Astrocyte of the cerebellum (primary cell): ENCODE measurements around the gene TNFRSF21.
A peak's percentile ranks its signal among the peaks of the same experiment; 100 is the strongest.

ENCODE experiments used
- DNase-seq: peaks from one replicate; pipeline ENCODE4 v3.0.0-alpha.2; 2011; ENCODE audit warnings: low read depth
- H3K4me3 ChIP-seq: 2 replicates; pipeline ENCODE4 v1.5.1; 2011; ENCODE audit warnings: mild to moderate bottlenecking, low read depth, low read length, moderate library complexity
- in situ Hi-C: cut with HindIII; loops from 2 replicates; pipeline ENCODE4 v1.10.0; 2017; ENCODE audit warnings: low sequenced_read_pairs
- TF ChIP-seq, protein P1 (sequence below): IDR thresholded peaks from 2 replicates; pipeline ENCODE4 v1.5.1; 2012; ENCODE audit warnings: low read length, low read depth, moderate library complexity, mild to moderate bottlenecking; ENCODE audit errors: missing control alignments

TNFRSF21 gene

DNA sequence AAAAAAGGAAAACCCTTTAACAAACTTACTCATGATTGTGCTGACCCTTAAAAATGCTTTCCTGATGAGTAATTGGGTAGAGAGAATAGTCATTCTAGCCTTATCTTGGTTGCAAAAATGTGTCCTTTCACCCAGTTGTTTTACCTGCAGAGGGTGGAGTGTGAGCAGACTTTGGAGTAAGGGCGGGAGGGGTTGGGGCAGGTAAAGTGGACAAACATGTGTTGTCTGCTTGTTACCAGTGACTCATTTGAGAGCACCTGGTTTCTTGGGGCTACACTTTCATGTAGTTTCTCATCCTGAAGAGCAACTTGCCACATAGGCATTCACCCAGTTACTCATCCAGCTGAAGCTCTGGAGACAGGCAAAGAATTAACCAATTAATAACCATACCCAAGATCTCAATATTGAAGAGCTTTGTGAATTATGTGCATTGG, 121.1 kb downstream of the TNFRSF21 start:
- TF ChIP-seq, protein P1, sequence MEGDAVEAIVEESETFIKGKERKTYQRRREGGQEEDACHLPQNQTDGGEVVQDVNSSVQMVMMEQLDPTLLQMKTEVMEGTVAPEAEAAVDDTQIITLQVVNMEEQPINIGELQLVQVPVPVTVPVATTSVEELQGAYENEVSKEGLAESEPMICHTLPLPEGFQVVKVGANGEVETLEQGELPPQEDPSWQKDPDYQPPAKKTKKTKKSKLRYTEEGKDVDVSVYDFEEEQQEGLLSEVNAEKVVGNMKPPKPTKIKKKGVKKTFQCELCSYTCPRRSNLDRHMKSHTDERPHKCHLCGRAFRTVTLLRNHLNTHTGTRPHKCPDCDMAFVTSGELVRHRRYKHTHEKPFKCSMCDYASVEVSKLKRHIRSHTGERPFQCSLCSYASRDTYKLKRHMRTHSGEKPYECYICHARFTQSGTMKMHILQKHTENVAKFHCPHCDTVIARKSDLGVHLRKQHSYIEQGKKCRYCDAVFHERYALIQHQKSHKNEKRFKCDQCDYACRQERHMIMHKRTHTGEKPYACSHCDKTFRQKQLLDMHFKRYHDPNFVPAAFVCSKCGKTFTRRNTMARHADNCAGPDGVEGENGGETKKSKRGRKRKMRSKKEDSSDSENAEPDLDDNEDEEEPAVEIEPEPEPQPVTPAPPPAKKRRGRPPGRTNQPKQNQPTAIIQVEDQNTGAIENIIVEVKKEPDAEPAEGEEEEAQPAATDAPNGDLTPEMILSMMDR = no peak
- no peak overlapping the region for H3K4me3 ChIP-seq

GRCh38 chr6:47187893-47188587, 121.7 kb downstream of the TNFRSF21 start:
- DNase-seq = no peak
- TF ChIP-seq, protein P1 = no peak
- H3K4me3 ChIP-seq = no peak overlapping the region
- in situ Hi-C loops = no loop called here

More for the DNA sequence above, 121.1 kb downstream of the TNFRSF21 start:
- in situ Hi-C loops = no loop called here
- peak; percentile 18 for DNase-seq

- TF ChIP-seq, protein P1 = no peak
- DNase-seq = no peak
- H3K4me3 ChIP-seq = no peak overlapping the region
- in situ Hi-C loops = no loop called here
These were observed 122.6 kb downstream of the TNFRSF21 start for GRCh38 chr6:47187113-47187512.

DNA sequence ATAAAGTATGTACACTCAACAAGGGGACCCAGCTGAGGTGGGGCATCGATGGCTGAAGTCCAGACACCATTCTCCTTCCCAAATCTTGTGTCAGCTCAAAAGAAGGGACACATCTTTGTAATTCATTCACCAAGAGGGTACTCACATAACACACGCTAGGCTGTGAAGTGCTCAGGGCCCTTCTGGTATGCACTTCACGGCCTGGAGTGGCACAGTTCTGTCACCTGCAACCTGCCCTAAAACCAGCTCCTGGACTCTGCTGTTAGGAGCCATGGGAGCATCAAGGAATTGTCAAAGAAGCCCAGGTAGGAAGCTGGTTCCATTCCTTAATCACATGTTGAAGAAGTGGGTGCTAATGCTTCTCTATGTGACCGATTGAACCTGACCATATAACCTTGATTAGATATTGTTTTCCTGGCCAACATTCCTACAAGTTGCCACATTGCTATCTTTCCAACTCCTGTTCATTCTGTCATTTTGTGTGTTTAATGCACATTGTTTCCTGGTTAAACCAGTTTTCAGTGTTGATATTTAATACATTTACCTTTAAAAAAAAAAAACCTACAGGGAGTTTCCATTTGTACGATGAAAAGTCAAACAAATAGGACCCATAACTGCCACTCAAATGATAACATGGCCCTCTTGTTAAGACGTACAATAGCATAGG, 127.3 kb downstream of the TNFRSF21 start:
- TF ChIP-seq, protein P1 = no peak
- H3K4me3 ChIP-seq = no peak overlapping the region
- in situ Hi-C loops = no loop called here
- DNase-seq = no peak

GRCh38 chr6:47181681-47182080, 128.0 kb downstream of the TNFRSF21 start:
- no peak for DNase-seq
- TF ChIP-seq, protein P1 = no peak
- H3K4me3 ChIP-seq = no peak overlapping the region
- in situ Hi-C loops = no loop called here
